Liver (tissue), 9 donors: ENCODE measurements around the gene GNG3. TPM values are rescaled to one million over a fixed set of nuclear protein-coding genes. Genes with fewer than 3 reads are reported as not detected.
"Not testable (repeated sequence)": the region's sequence is repeated elsewhere in the genome, so short reads cannot be mapped to it uniquely, and the experiment has no call there.

ENCODE experiments used
- DNase-seq: peaks from one replicate; pipeline ENCODE4 v3.0.0-alpha.2; 2017; ENCODE audit warnings: low spot score
- H3K27ac ChIP-seq, 2 donors: one replicate each; pipeline ENCODE4 v1.7.0; 2013; ENCODE audit warnings: inconsistent platforms in 2 of 2, low read length in 2 of 2, control low read depth in 1 of 2, low read depth in 1 of 2, mild to moderate bottlenecking in 1 of 2
- H3K27me3 ChIP-seq, 4 donors: one replicate each; pipeline versions ENCODE4 v1.6.1 to v1.7.0; 2013; ENCODE audit warnings: low read length in 3 of 4, inconsistent platforms in 1 of 4, mild to moderate bottlenecking in 1 of 4, moderate library complexity in 1 of 4; ENCODE audit not compliant: control insufficient read depth in 4 of 4, insufficient read depth in 4 of 4
- H3K36me3 ChIP-seq, 4 donors: one replicate each; pipeline versions ENCODE4 v1.6.1 to v1.7.0; 2013; ENCODE audit warnings: low read length in 3 of 4, mild to moderate bottlenecking in 3 of 4, low read depth in 1 of 4, moderate library complexity in 1 of 4; ENCODE audit not compliant: control insufficient read depth in 4 of 4, insufficient read depth in 3 of 4
- H3K4me1 ChIP-seq, 4 donors: one replicate each; pipeline versions ENCODE4 v1.6.1 to v1.7.0; 2013; ENCODE audit warnings: low read length in 3 of 4, mild to moderate bottlenecking in 3 of 4, moderate library complexity in 1 of 4; ENCODE audit not compliant: control insufficient read depth in 4 of 4, insufficient read depth in 4 of 4
- H3K4me3 ChIP-seq, 3 donors: one replicate each; pipeline versions ENCODE4 v1.6.1 to v1.7.0; 2013; ENCODE audit warnings: low read length in 3 of 3, control low read depth in 1 of 3, low read depth in 1 of 3, mild to moderate bottlenecking in 1 of 3
- H3K9ac ChIP-seq, 2 donors: one replicate each; pipeline ENCODE4 v1.7.0; 2013; ENCODE audit warnings: low read length in 2 of 2, mild to moderate bottlenecking in 2 of 2, moderate library complexity in 2 of 2, control low read depth in 1 of 2, low read depth in 1 of 2
- H3K9me3 ChIP-seq, 4 donors: one replicate each; pipeline versions ENCODE4 v1.6.1 to v1.7.0; 2013; ENCODE audit warnings: low read length in 3 of 4; ENCODE audit not compliant: control insufficient read depth in 4 of 4
- EGR1 ChIP-seq, 2 donors: IDR thresholded peaks; 2 replicates each; pipeline ENCODE4 v1.6.1; 2016 to 2018; ENCODE audit warnings: antibody characterized with exemption in 2 of 2, low read depth in 2 of 2
- FOXA1 ChIP-seq: IDR thresholded peaks from 2 replicates; pipeline ENCODE4 v1.6.1; 2016; ENCODE audit warnings: antibody characterized with exemption
- FOXA2 ChIP-seq: IDR thresholded peaks from 2 replicates; pipeline ENCODE4 v1.6.1; 2016; ENCODE audit warnings: antibody characterized with exemption
- GABPA ChIP-seq, 2 donors: IDR thresholded peaks in 1 of 2; conservative IDR thresholded peaks in 1 of 2; 2 replicates each; pipeline ENCODE4 v1.6.1; 2016; ENCODE audit warnings: antibody characterized with exemption in 2 of 2, mild to moderate bottlenecking in 1 of 2, moderate library complexity in 1 of 2
- HNF4A ChIP-seq, 2 donors: conservative IDR thresholded peaks; 2 replicates each; pipeline ENCODE4 v1.6.1; 2016; ENCODE audit warnings: antibody characterized with exemption in 2 of 2, mild to moderate bottlenecking in 2 of 2
- HNF4G ChIP-seq: IDR thresholded peaks from 2 replicates; pipeline ENCODE4 v1.6.1; 2016; ENCODE audit warnings: antibody characterized with exemption
- JUND ChIP-seq, 2 donors: IDR thresholded peaks; 2 replicates each; pipeline ENCODE4 v1.6.1; 2016; ENCODE audit warnings: antibody characterized with exemption in 2 of 2
- NR2F2 ChIP-seq: IDR thresholded peaks from 2 replicates; pipeline ENCODE4 v1.6.1; 2016; ENCODE audit warnings: antibody characterized with exemption
- RAD21 ChIP-seq, 2 donors: IDR thresholded peaks; 2 replicates each; pipeline ENCODE4 v1.6.1; 2016; ENCODE audit warnings: antibody characterized with exemption in 2 of 2, mild to moderate bottlenecking in 2 of 2
- RXRA ChIP-seq, 2 donors: IDR thresholded peaks; 2 replicates each; pipeline ENCODE4 v1.6.1; 2017 to 2018; ENCODE audit warnings: antibody characterized with exemption in 2 of 2, mild to moderate bottlenecking in 1 of 2
- SP1 ChIP-seq: IDR thresholded peaks from 2 replicates; pipeline ENCODE4 v1.6.1; 2018; ENCODE audit warnings: antibody characterized with exemption, mild to moderate bottlenecking
- TAF1 ChIP-seq: conservative IDR thresholded peaks from 2 replicates; pipeline ENCODE4 v1.6.1; 2016; ENCODE audit warnings: antibody characterized with exemption, mild to moderate bottlenecking
- YY1 ChIP-seq: IDR thresholded peaks from 2 replicates; pipeline ENCODE4 v1.6.1; 2016; ENCODE audit warnings: antibody characterized with exemption, mild to moderate bottlenecking
- WGBS: extraction: QIAGEN DNeasy Blood & Tissue Kit; methylation state at CpG from one replicate; pipeline ENCODE4 v1.1.7; 2013; 5-methylcytosine and 5-hydroxymethylcytosine counted together
- polyA plus RNA-seq, 2 donors: library from polyadenylated mRNA; stranded (reverse) in 1 of 2; unstranded in 1 of 2; fragments of 200-250 nt in 1 of 2; fragments of >200 nt in 1 of 2; fragmentation: Nextera tagmentation in 1 of 2; extraction: Ambion mirVana in 1 of 2; gene quantifications; one replicate each; pipeline versions ENCODE4 v1.2.1 to v1.2.3, GENCODE V29; 2013 to 2015
- total RNA-seq, 2 donors: library from RNA; depleted of rRNA; stranded (reverse); fragments of >200 nt; gene quantifications; one replicate each; pipeline ENCODE4 v1.2.3, GENCODE V29; 2014
- TF ChIP-seq, protein P1 (sequence below): IDR thresholded peaks from 2 replicates; pipeline ENCODE4 v1.6.1; 2016; ENCODE audit warnings: antibody characterized with exemption
- TF ChIP-seq, protein P2 (sequence below): IDR thresholded peaks from 2 replicates; pipeline ENCODE4 v1.6.1; 2016; ENCODE audit warnings: antibody characterized with exemption
- TF ChIP-seq, protein P3 (sequence below): IDR thresholded peaks from 2 replicates; pipeline ENCODE4 v1.6.1; 2016; ENCODE audit warnings: antibody characterized with exemption
- TF ChIP-seq, protein P4 (sequence below): IDR thresholded peaks from 2 replicates; pipeline ENCODE4 v1.6.1; 2016; ENCODE audit warnings: antibody characterized with exemption, mild to moderate bottlenecking
- donor health status: healthy.
- donor health status: healthy.
- donor health status: healthy.
- donor health status: healthy.
- donor health status: healthy.

GNG3 gene
- total and polyA plus RNA-seq, 4 donors = 0.19 TPM; not detected in 3

DNA sequence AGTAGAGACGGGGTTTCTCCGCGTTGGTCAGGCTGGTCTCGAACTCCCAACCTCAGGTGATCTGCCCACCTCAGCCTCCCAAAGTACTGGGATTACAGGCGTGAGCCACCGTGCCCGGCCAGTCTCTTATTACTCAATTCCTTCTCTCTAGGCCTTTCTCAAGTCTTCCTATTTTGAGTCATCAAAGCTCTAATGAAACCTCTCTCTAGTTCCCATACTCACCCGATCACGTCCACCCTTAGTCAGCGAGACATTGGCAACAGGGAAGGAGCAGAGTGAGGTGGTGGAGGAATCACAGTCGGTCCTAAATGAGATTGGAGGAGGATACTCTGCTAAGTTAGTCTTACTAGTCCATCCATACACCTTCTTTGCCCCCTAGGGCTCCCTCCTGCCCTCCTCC is 5.2 kb upstream of the GNG3 start:
- no peak for TF ChIP-seq RXRA (IDR thresholded peaks at IDR 0.05)
- TF ChIP-seq, protein P1, sequence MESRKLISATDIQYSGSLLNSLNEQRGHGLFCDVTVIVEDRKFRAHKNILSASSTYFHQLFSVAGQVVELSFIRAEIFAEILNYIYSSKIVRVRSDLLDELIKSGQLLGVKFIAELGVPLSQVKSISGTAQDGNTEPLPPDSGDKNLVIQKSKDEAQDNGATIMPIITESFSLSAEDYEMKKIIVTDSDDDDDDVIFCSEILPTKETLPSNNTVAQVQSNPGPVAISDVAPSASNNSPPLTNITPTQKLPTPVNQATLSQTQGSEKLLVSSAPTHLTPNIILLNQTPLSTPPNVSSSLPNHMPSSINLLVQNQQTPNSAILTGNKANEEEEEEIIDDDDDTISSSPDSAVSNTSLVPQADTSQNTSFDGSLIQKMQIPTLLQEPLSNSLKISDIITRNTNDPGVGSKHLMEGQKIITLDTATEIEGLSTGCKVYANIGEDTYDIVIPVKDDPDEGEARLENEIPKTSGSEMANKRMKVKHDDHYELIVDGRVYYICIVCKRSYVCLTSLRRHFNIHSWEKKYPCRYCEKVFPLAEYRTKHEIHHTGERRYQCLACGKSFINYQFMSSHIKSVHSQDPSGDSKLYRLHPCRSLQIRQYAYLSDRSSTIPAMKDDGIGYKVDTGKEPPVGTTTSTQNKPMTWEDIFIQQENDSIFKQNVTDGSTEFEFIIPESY = no peak
- TF ChIP-seq FOXA1 = no peak
- TF ChIP-seq RAD21 (IDR thresholded peaks at IDR 0.05) = no peak
- TF ChIP-seq, protein P2, sequence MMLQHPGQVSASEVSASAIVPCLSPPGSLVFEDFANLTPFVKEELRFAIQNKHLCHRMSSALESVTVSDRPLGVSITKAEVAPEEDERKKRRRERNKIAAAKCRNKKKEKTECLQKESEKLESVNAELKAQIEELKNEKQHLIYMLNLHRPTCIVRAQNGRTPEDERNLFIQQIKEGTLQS = no peak
- TF ChIP-seq TAF1 = no peak
- no peak for TF ChIP-seq JUND (IDR thresholded peaks at IDR 0.05)
- TF ChIP-seq HNF4G = no peak
- no peak for TF ChIP-seq NR2F2
- no peak for TF ChIP-seq SP1
- TF ChIP-seq HNF4A (conservative IDR thresholded peaks at IDR 0.05) = no peak
- TF ChIP-seq EGR1 (IDR thresholded peaks at IDR 0.05; ENCODE audit: low read depth in 2 of 2) = no peak
- TF ChIP-seq, protein P3, sequence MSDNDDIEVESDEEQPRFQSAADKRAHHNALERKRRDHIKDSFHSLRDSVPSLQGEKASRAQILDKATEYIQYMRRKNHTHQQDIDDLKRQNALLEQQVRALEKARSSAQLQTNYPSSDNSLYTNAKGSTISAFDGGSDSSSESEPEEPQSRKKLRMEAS = no peak
- TF ChIP-seq GABPA (IDR thresholded peaks at IDR 0.05 in 1 of 2, conservative IDR thresholded peaks at IDR 0.05 in 1 of 2) = no peak
- no peak for TF ChIP-seq FOXA2
- TF ChIP-seq, protein P4, sequence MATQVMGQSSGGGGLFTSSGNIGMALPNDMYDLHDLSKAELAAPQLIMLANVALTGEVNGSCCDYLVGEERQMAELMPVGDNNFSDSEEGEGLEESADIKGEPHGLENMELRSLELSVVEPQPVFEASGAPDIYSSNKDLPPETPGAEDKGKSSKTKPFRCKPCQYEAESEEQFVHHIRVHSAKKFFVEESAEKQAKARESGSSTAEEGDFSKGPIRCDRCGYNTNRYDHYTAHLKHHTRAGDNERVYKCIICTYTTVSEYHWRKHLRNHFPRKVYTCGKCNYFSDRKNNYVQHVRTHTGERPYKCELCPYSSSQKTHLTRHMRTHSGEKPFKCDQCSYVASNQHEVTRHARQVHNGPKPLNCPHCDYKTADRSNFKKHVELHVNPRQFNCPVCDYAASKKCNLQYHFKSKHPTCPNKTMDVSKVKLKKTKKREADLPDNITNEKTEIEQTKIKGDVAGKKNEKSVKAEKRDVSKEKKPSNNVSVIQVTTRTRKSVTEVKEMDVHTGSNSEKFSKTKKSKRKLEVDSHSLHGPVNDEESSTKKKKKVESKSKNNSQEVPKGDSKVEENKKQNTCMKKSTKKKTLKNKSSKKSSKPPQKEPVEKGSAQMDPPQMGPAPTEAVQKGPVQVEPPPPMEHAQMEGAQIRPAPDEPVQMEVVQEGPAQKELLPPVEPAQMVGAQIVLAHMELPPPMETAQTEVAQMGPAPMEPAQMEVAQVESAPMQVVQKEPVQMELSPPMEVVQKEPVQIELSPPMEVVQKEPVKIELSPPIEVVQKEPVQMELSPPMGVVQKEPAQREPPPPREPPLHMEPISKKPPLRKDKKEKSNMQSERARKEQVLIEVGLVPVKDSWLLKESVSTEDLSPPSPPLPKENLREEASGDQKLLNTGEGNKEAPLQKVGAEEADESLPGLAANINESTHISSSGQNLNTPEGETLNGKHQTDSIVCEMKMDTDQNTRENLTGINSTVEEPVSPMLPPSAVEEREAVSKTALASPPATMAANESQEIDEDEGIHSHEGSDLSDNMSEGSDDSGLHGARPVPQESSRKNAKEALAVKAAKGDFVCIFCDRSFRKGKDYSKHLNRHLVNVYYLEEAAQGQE = no peak
- no peak for TF ChIP-seq YY1
- Histone ChIP-seq H3K4me3 (no peak overlapping the region), H3K4me1 (peaks cover 4 to 20% (median 17%) of the 10 kb centered on the region in 4 donors), H3K27ac (no peak overlapping the region), H3K9me3 (no peaks in the 10 kb centered on the region), H3K9ac (no peak overlapping the region), H3K27me3 (no peaks in the 10 kb centered on the region), H3K36me3 (peaks cover 0 to 6% (median 0%) of the 10 kb centered on the region in 4 donors)
- 93% methylated on average over 11 of the region's 11 CpGs for WGBS
- DNase-seq = no peak

DNA sequence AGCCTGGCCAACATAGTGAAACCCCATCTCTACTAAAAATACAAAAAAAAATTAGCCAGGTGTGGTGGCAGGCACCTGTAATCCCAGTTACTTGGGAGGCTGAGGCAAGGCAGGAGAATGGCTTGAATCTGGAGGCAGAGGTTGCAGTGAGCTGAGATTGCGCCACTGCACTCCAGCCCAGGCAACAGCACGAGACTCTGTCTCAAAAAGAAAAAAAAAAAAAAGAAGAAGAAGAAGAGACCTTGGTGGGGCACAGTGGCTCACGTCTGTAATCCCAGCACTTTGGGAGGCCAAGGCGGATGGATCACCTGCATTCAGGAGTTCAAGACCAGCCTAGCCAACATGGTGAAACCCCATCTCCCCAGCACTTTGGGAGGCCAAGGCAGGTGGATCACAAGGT is 3.6 kb upstream of the GNG3 start:
- H3K9ac ChIP-seq, H3K27ac ChIP-seq, H3K36me3 ChIP-seq, H3K27me3 ChIP-seq, DNase-seq, H3K4me3 ChIP-seq, H3K9me3 ChIP-seq: not testable (repeated sequence)
- WGBS = 95% methylated on average over 4 of the region's 4 CpGs
- peaks cover 10 to 25% (median 22%) of the 10 kb centered on the region in 4 donors for H3K4me1 ChIP-seq
